GM18907 (cell line): ENCODE measurements around the gene CACNB4.
A peak's percentile ranks its signal among the peaks of the same experiment; 100 is the strongest.

Experiments used
- ATAC-seq: cut with Tn5 transposase; IDR thresholded peaks from one replicate; pipeline ENCODE4 v1.9.1; 2021; ENCODE audit warnings: mild to moderate bottlenecking, moderate library complexity; ENCODE audit not compliant: unreplicated experiment

Gene CACNB4

GRCh38 chr2:151872463-151872862 lies 226.4 kb downstream of the CACNB4 start:
- no peak for ATAC-seq

GRCh38 chr2:151869291-151869690 lies 229.6 kb downstream of the CACNB4 start:
- ATAC-seq = no peak

GRCh38 chr2:151862700-151863099 lies 236.1 kb downstream of the CACNB4 start:
- ATAC-seq = peak; percentile 99

- ATAC-seq = no peak
Measured at GRCh38 chr2:151861174-151861573, 237.7 kb downstream of the CACNB4 start.

GRCh38 chr2:151860613-151861146 lies 238.2 kb downstream of the CACNB4 start:
- no peak for ATAC-seq

- ATAC-seq = no peak
Measured at GRCh38 chr2:151860210-151860609, 238.6 kb downstream of the CACNB4 start.

GRCh38 chr2:151857650-151858049 lies 241.2 kb downstream of the CACNB4 start:
- no peak for ATAC-seq

- no peak for ATAC-seq
Measured at GRCh38 chr2:151855111-151855510, 243.7 kb downstream of the CACNB4 start.

GRCh38 chr2:151853070-151853758 lies 245.6 kb downstream of the CACNB4 start:
- ATAC-seq = no peak

GRCh38 chr2:151852260-151853069 lies 246.4 kb downstream of the CACNB4 start:
- ATAC-seq = no peak

GRCh38 chr2:151851761-151852160 lies 247.1 kb downstream of the CACNB4 start:
- no peak for ATAC-seq

- ATAC-seq = no peak
Measured at GRCh38 chr2:151849413-151850010, 249.3 kb downstream of the CACNB4 start.

- ATAC-seq = peak; percentile 37
Measured at GRCh38 chr2:151845884-151846283, 253.0 kb downstream of the CACNB4 start.

- no peak for ATAC-seq
Measured at GRCh38 chr2:151845481-151845880, 253.4 kb downstream of the CACNB4 start.

GRCh38 chr2:151844211-151844896 lies 254.5 kb downstream of the CACNB4 start:
- ATAC-seq = no peak

GRCh38 chr2:151843691-151844061 lies 255.2 kb downstream of the CACNB4 start:
- no peak for ATAC-seq

- peak; percentile 34 for ATAC-seq
Measured at GRCh38 chr2:151842830-151843690, 255.8 kb downstream of the CACNB4 start.

- ATAC-seq = no peak
Measured at GRCh38 chr2:151841047-151841424, 257.8 kb downstream of the CACNB4 start.

- ATAC-seq = peak; percentile 98
Measured at GRCh38 chr2:151840216-151841046, 258.4 kb downstream of the CACNB4 start.
